Activated naive CD4-positive, alpha-beta T cell (primary cell): ENCODE results near the gene ADORA2A.

Source experiments
- DNase-seq, 4 experiments: peaks; one replicate each; lab custom pipeline; 2025; lab: John Stamatoyannopoulos, UW

The ADORA2A gene

GRCh38 chr22:24433001-24433827 is 5.8 kb downstream of the ADORA2A start:
- DNase-seq = no peak

DNA sequence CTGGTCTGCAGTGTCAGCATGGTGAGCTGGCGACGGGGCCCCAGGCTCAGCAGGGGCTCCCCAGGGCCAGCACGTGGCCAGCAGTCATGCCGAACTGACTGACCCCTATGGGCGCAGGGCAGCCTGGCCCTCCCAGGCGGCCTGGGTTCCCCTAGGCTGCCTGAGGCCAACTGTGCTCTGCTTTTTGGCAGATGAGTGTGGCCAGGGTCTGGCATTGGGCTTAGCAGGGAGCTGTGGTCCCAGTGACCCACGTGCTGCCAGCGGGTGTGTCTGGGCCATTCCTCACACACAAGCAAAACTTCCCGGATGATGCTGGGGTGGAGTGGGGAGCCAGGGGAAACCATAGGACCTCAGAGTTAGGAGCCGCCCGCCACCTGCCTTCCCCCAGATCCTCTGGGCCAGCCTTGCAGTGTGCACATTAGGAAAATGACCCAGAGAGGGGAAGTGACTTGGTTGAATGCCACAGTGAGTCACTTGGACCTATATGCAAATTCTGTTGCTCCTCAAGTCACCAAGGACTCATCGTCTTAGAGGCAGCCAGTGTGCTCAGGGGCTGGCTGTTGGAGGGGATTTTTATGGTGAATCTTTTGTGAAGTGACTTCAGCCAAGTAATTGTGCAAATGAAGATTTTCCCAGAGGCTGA is 6.5 kb downstream of the ADORA2A start:
- no peak for DNase-seq

DNA sequence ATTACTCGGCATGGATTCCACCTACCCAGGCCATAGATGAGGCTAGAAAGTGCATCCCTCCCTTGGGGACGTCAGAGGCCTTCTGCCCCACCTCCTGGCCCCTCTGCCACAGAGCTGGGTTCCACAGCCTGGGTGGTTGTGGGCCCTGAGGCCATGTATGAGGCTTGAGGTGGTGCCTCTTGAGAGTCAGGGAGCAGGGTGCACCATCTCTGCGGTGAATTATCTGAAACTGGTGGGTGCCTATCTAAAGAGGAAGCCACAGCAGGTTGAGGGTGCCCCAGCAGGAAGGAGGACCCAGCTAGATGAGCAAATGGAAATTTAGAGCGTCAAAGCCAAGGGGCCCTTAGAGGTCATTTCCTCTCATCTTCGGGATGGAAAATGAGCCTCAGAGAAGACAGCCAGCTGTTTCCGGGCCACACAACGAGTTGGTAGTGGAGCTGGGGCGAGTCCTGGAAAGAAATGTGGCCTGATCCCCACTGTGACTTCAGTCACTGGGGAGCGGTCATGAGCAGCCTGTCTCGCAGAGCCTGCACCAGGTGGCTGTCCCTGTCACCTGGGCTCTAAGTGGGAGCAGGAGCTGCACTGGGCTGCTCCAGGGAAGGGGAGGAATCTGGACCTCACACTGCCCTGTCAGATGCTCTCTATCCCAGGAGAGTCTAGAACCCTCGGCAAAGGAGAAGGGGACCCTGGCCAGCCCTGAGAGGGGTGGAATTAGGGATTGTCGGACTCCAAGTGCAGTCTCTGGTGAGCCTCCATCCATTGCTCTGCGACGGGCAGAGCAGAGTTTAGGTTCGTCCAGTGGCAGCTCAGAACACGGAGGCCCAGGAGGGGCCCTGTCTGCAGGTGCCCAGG is 7.3 kb downstream of the ADORA2A start:
- DNase-seq = peak in 2 of 4 experiments; percentile 29 to 35

DNA sequence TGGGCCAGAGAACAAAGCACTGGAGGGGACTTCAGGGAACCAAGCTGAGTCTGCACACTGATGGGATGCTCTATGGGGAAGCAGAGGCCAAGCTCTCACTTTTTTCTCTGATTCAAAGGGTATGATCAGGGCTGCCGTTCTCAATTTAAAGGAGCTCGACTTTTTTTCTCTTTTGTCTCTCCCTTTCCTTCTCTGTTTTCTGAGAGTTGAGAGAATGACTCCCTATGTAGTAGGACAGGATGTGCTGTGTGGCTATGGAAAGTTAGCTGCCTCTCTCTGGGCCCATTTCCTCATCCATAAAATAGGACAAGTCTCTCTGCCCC is 7.9 kb downstream of the ADORA2A start:
- no peak for DNase-seq

DNA sequence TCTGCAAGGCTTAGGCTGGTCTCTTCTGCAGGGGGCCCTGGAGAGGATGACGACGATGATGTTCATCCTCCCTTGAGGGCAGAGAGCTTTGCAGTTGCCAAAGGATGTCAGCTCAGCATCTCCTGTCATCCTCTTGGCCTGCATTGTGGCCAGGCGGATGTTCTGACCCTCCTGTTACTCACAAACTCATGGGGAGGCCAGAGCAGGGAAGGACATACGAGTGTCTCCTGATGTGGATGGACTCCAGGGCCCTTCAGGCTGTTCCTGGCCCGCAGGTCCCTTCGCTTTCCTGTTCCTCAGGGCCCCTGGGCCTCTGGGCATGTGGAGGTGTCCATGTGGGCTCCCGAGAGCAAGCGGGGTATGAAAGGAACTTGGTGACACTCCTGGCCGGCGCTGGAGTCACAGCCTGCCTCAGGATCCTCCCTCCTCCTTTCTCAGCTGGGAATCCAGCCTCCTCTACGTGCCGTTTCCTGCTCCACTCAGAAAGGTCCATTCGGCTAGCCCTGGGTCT is 8.5 kb downstream of the ADORA2A start:
- no peak for DNase-seq

DNA sequence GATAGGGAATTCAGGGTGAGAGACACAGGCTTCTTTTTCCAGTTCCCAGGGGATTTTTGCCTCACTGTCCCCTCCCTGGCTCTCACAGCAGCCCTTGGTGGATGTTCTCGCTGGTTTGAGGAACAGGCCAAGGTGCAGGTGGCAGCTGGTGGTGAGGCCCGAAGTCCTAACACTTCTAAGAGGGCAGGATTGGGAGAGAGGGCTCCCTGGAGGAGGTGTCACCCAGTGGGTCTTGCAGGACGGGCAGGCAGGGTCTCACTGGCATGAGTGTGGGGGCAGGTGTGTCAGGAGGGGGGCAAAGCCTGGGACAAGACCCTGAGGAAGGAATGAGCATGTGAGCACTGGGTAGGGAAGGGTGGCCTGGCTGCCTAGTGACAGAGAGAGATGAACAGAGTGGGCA is 9.2 kb downstream of the ADORA2A start:
- no peak for DNase-seq

DNA sequence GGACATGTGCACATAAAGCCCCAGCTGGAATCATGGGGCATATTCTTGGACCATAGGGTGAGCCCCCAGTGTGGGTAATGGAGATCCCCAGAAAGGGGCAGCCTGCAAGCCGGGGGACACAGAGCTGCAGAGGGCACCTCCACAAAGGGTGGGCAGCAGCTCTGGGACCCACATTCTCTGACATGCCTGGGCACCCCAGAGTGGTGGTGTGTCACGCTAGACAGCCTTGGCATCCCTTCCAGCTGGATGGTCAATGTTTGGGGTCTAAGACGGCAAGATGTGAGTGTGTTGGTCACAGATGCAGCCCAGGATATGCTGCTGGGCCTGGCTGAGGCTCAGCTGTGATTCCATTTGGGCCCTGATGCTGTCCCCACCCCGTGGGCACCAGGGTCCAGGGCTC is 9.7 kb downstream of the ADORA2A start:
- DNase-seq = no peak

GRCh38 chr22:24437741-24438328 is 10.4 kb downstream of the ADORA2A start:
- DNase-seq = no peak

- DNase-seq = no peak
Measured at GRCh38 chr22:24440270-24440717, 12.9 kb downstream of the ADORA2A start.

GRCh38 chr22:24440718-24441405 is 13.5 kb downstream of the ADORA2A start:
- no peak for DNase-seq

GRCh38 chr22:24441406-24442351 is 14.3 kb downstream of the ADORA2A start:
- no peak for DNase-seq

- DNase-seq = no peak
Measured at GRCh38 chr22:24442352-24442744, 14.9 kb downstream of the ADORA2A start.

DNA sequence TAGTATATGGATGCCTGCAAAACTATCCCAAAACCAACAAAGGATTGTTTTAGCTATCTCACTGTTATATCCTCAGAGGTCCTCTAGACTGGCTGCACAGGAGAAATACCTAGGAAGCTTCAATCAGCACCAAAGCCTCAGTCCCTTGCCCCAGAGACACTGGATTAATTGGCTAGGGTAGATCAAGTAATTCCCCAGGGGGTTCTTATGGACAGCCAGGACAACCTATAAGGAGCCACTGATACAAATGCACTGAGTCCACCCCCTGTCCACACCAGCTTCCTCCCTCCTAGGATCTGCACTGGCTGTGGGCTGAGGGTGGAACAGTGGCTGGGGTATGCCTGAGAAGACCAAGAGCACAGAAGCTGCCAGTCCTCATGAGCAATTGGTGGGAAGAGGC is 16.3 kb downstream of the ADORA2A start:
- no peak for DNase-seq

DNA sequence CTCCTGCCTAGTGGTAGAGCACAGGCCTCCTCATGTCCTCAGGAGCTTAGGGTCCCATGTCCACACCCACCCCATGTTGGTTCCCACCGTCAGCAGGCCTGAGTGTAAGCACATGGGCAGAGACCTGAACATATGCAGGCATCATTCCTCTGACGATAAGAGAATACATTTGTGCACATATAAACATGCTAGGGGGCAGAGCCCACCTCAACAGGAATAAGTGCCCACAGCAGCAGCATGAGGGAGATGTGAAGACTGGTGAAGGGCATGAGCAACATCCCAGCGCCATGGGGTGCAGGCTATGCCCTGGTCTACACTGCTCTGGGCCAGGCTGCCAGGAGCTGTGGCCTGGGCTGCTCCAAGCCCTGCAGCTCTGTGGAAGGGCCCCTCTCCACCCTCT is 16.9 kb downstream of the ADORA2A start:
- no peak for DNase-seq

- DNase-seq = no peak
Measured at GRCh38 chr22:24444729-24445466, 17.5 kb downstream of the ADORA2A start.

- DNase-seq = no peak
Measured at GRCh38 chr22:24445481-24446259, 18.3 kb downstream of the ADORA2A start.

- no peak for DNase-seq
Measured at GRCh38 chr22:24446260-24446611, 18.8 kb downstream of the ADORA2A start.

- DNase-seq = no peak
Measured at GRCh38 chr22:24450610-24451009, 23.2 kb downstream of the ADORA2A start.

GRCh38 chr22:24451162-24451561 is 23.8 kb downstream of the ADORA2A start:
- DNase-seq = no peak
